GM18868 (cell line): ENCODE results near the gene TBL1X.
"Not testable (repeated sequence)": the region's sequence is repeated elsewhere in the genome, so short reads cannot be mapped to it uniquely, and the experiment has no call there.

Source experiments
- ATAC-seq: cut with Tn5 transposase; IDR thresholded peaks from one replicate; pipeline ENCODE4 v1.9.1; 2021; ENCODE audit warnings: mild to moderate bottlenecking, moderate library complexity; ENCODE audit not compliant: unreplicated experiment

TBL1X gene

DNA sequence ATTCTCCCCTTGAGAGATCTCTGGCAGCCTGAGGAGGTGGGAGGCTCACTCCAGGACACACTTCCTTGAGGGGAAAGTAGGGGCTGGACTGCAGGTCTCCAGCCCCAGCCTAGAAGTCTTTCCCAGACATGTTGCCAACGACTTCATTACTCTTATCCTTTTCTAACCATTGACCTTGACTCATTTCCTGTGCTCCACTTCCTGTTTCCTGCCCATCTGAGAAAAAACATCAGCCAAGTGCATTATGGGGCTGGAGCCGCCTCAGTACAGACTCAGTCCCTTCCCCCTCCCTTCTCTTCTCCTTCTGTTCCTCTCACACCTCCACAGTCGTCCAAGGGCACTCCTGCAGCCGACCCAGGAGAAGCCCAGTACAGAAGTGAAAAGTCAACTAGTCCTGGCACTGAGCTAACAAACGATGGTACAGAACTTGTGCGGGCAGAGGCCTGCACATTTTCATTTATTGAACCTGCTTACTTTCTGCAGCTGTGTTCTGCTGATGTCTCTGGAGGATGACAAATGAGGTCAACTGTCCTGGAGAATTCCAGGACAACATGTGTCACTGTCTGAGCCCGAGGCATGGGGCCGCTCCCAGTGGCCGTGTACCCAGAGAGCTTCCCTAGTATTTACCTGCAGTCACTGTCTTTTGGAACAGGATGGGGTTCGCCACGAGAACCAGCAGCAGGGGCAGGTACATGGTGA lies 280.7 kb downstream of the TBL1X start:
- ATAC-seq: no peak

DNA sequence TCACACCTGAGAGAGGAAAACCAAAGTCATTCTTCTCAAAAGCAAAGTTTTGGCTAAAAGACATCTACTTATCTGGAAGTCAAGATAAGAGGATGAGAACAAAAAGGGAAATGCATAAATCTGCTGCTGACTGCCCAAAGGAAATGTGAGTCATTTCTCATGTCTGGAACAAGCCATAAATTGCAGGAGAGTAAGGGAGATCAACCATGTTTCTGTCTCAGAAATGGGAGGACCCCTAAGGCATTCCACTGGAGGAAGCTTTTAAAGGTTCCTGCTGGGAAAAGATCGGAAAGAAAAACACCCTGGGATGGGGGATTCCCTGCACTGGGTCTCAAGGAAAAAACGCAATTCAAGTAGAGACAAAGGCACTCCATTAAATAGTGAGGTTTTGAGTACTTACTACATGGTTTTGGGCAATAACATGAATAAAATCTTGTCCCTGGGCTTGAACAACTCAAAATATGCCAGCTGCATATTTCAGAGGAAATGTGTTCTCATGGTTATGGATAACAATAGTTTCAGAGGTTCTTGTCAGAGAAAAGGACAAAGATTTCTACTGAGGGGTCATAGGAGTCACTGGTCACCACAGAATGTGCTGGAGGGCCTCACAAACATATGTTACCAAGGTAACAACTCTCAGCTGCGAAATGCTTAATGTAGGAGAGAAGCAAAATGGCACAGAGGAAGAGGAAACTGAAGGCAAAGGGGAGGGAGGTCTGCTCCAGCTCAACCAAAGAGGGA lies 281.5 kb downstream of the TBL1X start:
- ATAC-seq: no peak

GRCh38 chrX:9747644-9748043 lies 282.8 kb downstream of the TBL1X start:
- no peak for ATAC-seq

DNA sequence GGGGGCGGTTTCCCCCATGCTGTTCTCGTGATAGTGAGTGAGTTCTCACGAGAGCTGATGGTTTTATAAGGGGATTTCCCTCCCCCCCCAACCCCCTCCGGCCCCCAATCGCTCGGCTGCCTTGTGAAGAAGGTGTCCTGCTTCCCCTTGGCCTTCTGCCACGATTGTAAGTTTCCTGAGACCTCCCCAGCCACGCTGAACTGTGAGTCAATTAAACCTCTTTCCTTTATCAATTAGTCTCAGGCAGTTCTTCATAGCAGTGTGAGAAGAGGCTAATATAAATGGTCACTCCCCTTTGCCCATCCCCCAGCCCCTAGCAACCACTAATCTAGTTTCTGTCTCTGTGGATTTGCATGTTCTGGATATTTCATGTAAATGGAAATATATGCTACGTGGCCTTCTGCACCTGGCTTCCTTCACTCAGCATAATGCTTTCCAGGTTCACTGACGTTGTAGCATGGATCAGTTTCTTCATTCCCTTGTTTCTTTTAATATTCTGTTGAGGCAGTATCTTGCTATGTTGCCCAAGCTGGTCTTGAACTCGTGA lies 284.4 kb downstream of the TBL1X start:
- no peak for ATAC-seq

DNA sequence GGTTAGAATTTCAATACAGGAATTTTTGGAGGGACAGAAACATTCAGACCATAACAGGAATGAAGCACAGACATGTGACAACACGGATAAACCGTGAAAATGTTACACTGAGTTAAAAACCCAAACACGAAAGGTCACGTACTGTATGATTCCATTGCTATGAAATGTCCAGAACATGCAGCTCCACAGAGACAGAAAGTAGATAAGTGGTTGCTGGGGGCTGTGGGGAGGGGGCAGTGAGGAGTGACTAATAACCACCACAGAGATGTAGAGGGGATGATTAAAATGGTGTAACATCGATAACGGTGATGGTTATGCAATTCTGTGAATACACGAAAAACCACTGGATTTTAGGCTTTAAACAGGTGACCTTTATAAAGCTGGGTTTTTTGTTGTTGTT lies 292.5 kb downstream of the TBL1X start:
- ATAC-seq: no peak

- no peak for ATAC-seq
These were observed 293.3 kb downstream of the TBL1X start for GRCh38 chrX:9758021-9758638.

- no peak for ATAC-seq
These were observed 294.5 kb downstream of the TBL1X start for GRCh38 chrX:9759337-9759736.

DNA sequence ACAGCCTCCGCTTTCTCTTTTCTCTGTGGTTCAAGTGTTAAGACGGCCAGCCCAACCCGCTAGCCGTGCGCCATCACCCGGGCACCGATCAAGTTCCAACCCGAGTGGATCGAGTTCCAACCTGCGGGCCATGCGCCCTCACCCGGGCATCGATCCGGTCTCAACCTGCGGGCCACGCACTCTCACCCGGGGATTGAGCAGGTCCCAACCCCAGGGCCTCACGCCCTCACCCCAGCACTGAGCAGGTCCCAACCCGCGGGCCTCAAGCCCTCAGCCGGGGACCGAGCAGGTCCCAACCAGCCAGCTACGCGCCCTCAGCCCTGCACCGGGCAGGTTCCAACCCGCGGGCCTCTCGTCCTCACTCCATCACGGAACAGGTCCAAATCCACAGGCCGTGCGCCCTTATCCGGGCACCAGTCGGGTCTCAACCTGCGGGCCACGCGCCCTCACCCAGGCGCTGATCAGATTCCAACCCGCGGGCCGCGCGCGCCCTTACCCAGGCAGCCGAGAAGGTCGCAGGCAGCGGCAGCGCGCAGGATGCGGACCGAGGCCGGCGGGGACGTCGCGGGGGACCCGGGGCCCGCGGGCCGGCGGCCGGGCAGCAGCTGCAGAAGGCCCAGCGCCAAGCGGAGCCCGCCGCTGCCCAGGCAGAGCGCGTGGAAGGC lies 300.3 kb downstream of the TBL1X start:
- no peak for ATAC-seq

- ATAC-seq: no peak
These were observed 300.9 kb downstream of the TBL1X start, which contains the start of gene GPR143 for GRCh38 chrX:9765737-9766097. Gene GPR143, minus strand, starts transcription at chrX:9765847. Its CDS starts 30 bp downstream, at chrX:9765817.

GRCh38 chrX:9767375-9767774 lies 302.5 kb downstream of the TBL1X start:
- ATAC-seq: no peak

DNA sequence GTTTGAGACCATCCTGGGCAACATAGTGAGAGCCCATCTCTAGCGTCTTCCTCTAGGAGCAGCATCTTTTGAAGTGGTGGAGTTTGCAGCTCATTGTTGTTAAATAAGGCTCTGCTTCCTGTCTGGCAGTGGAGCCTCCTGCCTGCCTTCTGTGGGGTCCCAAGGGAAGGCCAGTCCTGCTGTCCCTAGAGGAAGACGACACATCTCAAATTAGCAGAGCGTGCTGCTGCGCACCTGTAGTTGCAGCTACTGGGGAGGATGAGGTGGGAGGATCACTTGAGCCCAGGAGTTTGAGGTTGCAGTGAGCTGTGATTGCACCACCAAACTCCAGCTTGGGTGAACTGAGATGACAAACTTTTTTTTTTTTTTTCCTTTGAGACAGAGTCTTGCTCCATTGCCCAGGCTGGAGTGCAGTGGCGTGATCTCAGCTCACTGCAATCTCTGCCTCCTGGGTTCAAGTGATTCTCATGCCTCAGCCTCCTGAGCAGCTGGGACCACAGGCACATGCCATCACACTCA lies 303.5 kb downstream of the TBL1X start:
- not testable (repeated sequence) for ATAC-seq

DNA sequence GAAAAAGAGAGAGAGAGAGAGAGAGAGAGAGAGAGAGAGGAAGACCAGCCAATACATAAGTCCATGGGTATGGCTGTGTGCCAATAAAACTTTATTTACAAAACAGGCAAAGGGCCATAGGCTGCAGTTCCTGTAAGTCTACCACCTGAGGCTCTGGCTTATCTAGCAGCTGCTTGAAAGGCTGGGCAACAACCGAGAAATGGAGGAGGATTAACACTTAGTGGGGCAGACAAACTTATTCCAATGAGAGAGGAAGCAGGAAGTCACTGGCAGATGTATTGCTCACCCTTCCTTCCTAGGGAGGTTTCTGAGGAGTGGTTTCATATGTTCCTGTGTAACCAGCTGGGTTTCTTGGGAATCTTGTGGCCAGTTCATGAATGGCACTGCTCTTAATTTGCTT lies 305.5 kb downstream of the TBL1X start:
- ATAC-seq: no peak

DNA sequence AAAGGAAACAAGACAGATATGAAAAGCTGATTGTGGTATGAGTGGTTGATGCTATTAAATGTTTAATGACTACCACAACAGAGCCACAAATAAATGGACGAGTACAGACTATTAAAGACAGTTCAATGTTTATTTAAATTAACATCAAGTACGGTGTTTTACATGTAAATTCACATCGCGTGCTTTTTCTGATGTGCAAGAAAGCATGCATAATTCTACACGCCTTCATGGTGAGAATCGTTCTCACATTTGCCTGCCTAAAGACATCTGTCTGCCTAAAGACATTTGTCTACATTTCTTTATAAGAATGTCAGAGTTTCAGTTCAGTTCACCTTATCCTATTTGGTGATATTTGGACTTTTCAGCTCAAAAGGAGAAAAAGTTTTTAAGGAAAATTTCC lies 308.1 kb downstream of the TBL1X start:
- no peak for ATAC-seq

DNA sequence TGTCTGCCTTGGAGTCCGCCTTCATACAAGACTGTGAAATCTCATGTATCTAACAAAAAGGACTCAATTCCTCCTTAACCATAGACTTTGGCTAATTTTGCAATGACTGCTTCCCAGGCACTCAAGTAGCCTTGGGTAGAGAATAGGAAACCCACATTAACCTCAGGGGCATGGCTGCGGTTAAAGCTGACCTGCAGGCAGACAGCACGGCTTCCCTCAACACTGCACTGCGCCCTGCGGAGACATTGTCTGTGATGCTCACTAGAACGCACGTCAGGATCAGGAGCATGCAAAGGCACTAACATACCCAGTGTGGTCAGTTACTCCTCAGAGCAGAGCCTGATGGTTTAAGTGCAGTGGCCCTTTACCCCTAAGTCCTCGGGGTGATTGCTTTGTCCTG lies 311.1 kb downstream of the TBL1X start:
- ATAC-seq: no peak

- no peak for ATAC-seq
These were observed 317.1 kb downstream of the TBL1X start for GRCh38 chrX:9781941-9782340.

GRCh38 chrX:9784332-9784731 lies 319.5 kb downstream of the TBL1X start:
- ATAC-seq: no peak

DNA sequence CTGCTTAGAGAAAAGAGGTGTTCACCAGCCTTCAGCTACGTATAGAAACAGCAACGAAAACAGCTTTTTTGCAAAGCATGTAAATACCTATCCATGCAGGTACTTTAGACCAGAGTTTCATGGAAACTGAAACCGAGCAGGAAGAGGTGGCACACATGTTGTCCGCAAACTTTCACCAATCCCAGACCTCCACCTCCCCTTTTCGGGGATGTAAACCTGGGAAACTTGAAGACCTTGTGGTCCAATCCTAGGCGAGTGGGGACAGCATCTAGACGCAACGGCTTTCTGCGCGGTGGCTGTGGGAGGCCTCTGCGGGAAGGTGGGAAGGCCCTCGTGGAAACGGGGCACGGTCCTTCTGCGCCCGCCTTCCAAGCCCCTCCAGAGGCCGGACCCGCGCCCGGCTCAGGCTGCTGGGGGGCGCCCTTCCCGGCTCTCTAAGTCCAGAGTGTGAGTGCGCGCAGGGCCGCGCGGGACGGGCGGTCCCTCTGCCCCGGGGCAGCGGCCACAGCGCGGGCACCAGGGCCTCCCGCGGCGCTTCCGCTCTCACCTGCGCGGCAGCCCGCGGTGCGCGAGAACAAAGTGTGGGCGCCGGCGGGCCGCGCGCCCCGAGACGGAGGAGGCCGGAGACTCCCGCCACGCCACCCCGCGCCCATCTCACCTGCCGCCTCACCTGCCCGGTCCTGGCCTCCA lies 320.5 kb downstream of the TBL1X start:
- no peak for ATAC-seq

- no peak for ATAC-seq
These were observed 321.3 kb downstream of the TBL1X start, which contains the start of gene SHROOM2 for GRCh38 chrX:9785944-9786797. Gene SHROOM2, plus strand, starts transcription at chrX:9786429. Its CDS starts 117 bp downstream, at chrX:9786546.
